Ascending aorta (tissue), 2 donors: Measurements from ENCODE around the gene PARVB. TPM values are rescaled to one million over a fixed set of nuclear protein-coding genes. Genes with fewer than 3 reads are reported as not detected.

Experiments
- DNase-seq, 2 donors: peaks; one replicate each; pipeline ENCODE4 v3.0.0-alpha.2; 2019; ENCODE audit warnings: low spot score in 2 of 2
- H3K27ac ChIP-seq, 2 donors: fragments of 200-600 bp; sonication (generic); one replicate each; pipeline ENCODE4 v1.5.1; 2016 to 2017; ENCODE audit warnings: mild to moderate bottlenecking in 1 of 2
- H3K27me3 ChIP-seq: fragments of 200-600 bp; sonication (generic); one replicate; pipeline ENCODE4 v1.5.1; 2017
- H3K36me3 ChIP-seq, 2 donors: fragments of 200-600 bp; sonication (generic); one replicate each; pipeline ENCODE4 v1.5.1; 2016
- H3K4me1 ChIP-seq, 2 donors: fragments of 200-600 bp; sonication (generic); one replicate each; pipeline ENCODE4 v1.5.1; 2016 to 2017; ENCODE audit warnings: mild to moderate bottlenecking in 1 of 2
- H3K4me3 ChIP-seq, 2 donors: fragments of 200-600 bp; sonication (generic); one replicate each; pipeline ENCODE4 v1.5.1; 2016 to 2017; ENCODE audit warnings: mild to moderate bottlenecking in 1 of 2
- H3K9me3 ChIP-seq, 2 donors: fragments of 200-600 bp; sonication (generic); one replicate each; pipeline ENCODE4 v1.5.1; 2016
- CTCF ChIP-seq, 3 experiments: fragments of 200-600 bp in 2 of 3; fragments of 450-650 bp in 1 of 3; sonication (generic) in 2 of 3; IDR thresholded peaks; one replicate each; pipeline ENCODE4 v1.5.1; 2016 to 2019; ENCODE audit warnings: antibody characterized with exemption in 3 of 3, mild to moderate bottlenecking in 1 of 3, moderate library complexity in 1 of 3
- intact Hi-C: fragments of 100-400 bp; cut with DNase I; formaldehyde crosslinking; loops from one replicate; pipeline ENCODE4 v1.15.1; 2023
- total RNA-seq: library from RNA; depleted of rRNA; stranded (reverse); fragments of >200 nt; gene quantifications from one replicate; pipeline ENCODE4 v1.1.0, GENCODE V29; 2016

The PARVB gene
- total RNA-seq, 1 donor from 2014 or later: 33.8 TPM

GRCh38 chr22:44092636-44093220, 68.6 kb downstream of the PARVB start:
- intact Hi-C loops: no loop called here
- H3K9me3 ChIP-seq: no peaks in the 10 kb centered on the region
- no peak for DNase-seq
- no peak for TF ChIP-seq CTCF (IDR thresholded peaks at IDR 0.05)
- peaks cover 0 to 3% of the 10 kb centered on the region in 2 donors for H3K4me1 ChIP-seq
- H3K36me3 ChIP-seq: no peaks in the 10 kb centered on the region
- no peak overlapping the region for H3K4me3 ChIP-seq
- H3K27me3 ChIP-seq: no peaks in the 10 kb centered on the region
- H3K27ac ChIP-seq: no peak overlapping the region

- no peaks in the 10 kb centered on the region for H3K9me3 ChIP-seq
- no peaks in the 10 kb centered on the region for H3K27me3 ChIP-seq
- DNase-seq: no peak
- intact Hi-C loops: no loop called here
- TF ChIP-seq CTCF (IDR thresholded peaks at IDR 0.05): no peak
- H3K27ac ChIP-seq: no peak overlapping the region
- no peak overlapping the region for H3K4me3 ChIP-seq
- peaks cover 0 to 2% of the 10 kb centered on the region in 2 donors for H3K4me1 ChIP-seq
- H3K36me3 ChIP-seq: no peaks in the 10 kb centered on the region
Observed at GRCh38 chr22:44093791-44094190, 69.7 kb downstream of the PARVB start.

GRCh38 chr22:44094751-44095302, 70.7 kb downstream of the PARVB start:
- intact Hi-C loops: no loop called here
- no peaks in the 10 kb centered on the region for H3K36me3 ChIP-seq

GRCh38 chr22:44096736-44097135, 72.6 kb downstream of the PARVB start:
- Histone ChIP-seq H3K27ac (no peak overlapping the region), H3K4me3 (no peak overlapping the region), H3K36me3 (no peaks in the 10 kb centered on the region), H3K27me3 (no peaks in the 10 kb centered on the region), H3K4me1 (no peaks in the 10 kb centered on the region), H3K9me3 (no peaks in the 10 kb centered on the region)
- DNase-seq: no peak
- TF ChIP-seq CTCF (IDR thresholded peaks at IDR 0.05): no peak
- intact Hi-C loops: no loop called here

More at GRCh38 chr22:44094751-44095302, 70.7 kb downstream of the PARVB start:
- Histone ChIP-seq H3K4me3 (no peak overlapping the region), H3K27me3 (no peaks in the 10 kb centered on the region), H3K27ac (no peak overlapping the region), H3K4me1 (no peaks in the 10 kb centered on the region), H3K9me3 (no peaks in the 10 kb centered on the region)
- no peak for DNase-seq
- no peak for TF ChIP-seq CTCF (IDR thresholded peaks at IDR 0.05)

GRCh38 chr22:44097263-44098020, 73.3 kb downstream of the PARVB start:
- no peak for TF ChIP-seq CTCF (IDR thresholded peaks at IDR 0.05)

More at GRCh38 chr22:44097263-44098020, 73.3 kb downstream of the PARVB start:
- no peaks in the 10 kb centered on the region for H3K9me3 ChIP-seq
- H3K27me3 ChIP-seq: no peaks in the 10 kb centered on the region
- intact Hi-C loops: no loop called here
- no peak overlapping the region for H3K4me3 ChIP-seq
- no peaks in the 10 kb centered on the region for H3K36me3 ChIP-seq
- H3K4me1 ChIP-seq: no peaks in the 10 kb centered on the region
- DNase-seq: no peak
- no peak overlapping the region for H3K27ac ChIP-seq
